ENCODE measurements around the gene ALAS1.

- TF ChIP-seq EZH2phosphoT487 (IDR thresholded peaks at IDR 0.05; ENCODE audit: insufficient read depth, low read depth) (no peak), EZH2 (IDR thresholded peaks at IDR 0.05; ENCODE audit: insufficient read depth, poor library complexity, severe bottlenecking) (no peak)
Measured at GRCh38 chr3:52231502-52232278, 33.7 kb downstream of the ALAS1 start.
